HG02970 (cell line): Measurements from ENCODE around the gene MUC13.
A peak's percentile ranks its signal among the peaks of the same experiment; 100 is the strongest.

Experiments used
- ATAC-seq: cut with Tn5 transposase; IDR thresholded peaks from one replicate; pipeline ENCODE4 v1.9.1; 2021; ENCODE audit warnings: mild to moderate bottlenecking, moderate library complexity, moderate number of reproducible peaks; ENCODE audit not compliant: unreplicated experiment, low FRiP score

MUC13 gene

GRCh38 chr3:124904835-124905492 lies 29.6 kb downstream of the MUC13 start:
- ATAC-seq, result no peak

GRCh38 chr3:124903896-124904834 lies 30.4 kb downstream of the MUC13 start:
- no peak for ATAC-seq

- ATAC-seq, result no peak
Observed at GRCh38 chr3:124896824-124897526, 37.6 kb downstream of the MUC13 start.

- ATAC-seq, result no peak
Observed at GRCh38 chr3:124895756-124896155, 38.8 kb downstream of the MUC13 start.

GRCh38 chr3:124893526-124893925 lies 41.0 kb downstream of the MUC13 start:
- ATAC-seq, result no peak

GRCh38 chr3:124890573-124891190 lies 43.9 kb downstream of the MUC13 start:
- ATAC-seq, result no peak

GRCh38 chr3:124888482-124889441 lies 45.8 kb downstream of the MUC13 start:
- no peak for ATAC-seq

GRCh38 chr3:124887932-124888298 lies 46.6 kb downstream of the MUC13 start:
- no peak for ATAC-seq

- ATAC-seq, result peak; percentile 59
Observed at GRCh38 chr3:124887177-124887931, 47.2 kb downstream of the MUC13 start, which contains the start of gene ITGB5. Gene ITGB5 (minus strand): TSS chr3:124887365. CDS start chr3:124887000, 365 bp downstream.

- ATAC-seq, result peak; percentile 41
Observed at GRCh38 chr3:124886168-124887056, 48.1 kb downstream of the MUC13 start.

- no peak for ATAC-seq
Observed at GRCh38 chr3:124885466-124886167, 48.9 kb downstream of the MUC13 start.

GRCh38 chr3:124884474-124885101 lies 50.0 kb downstream of the MUC13 start:
- ATAC-seq, result no peak

- no peak for ATAC-seq
Observed at GRCh38 chr3:124883766-124884473, 50.6 kb downstream of the MUC13 start.

- no peak for ATAC-seq
Observed at GRCh38 chr3:124882816-124883747, 51.5 kb downstream of the MUC13 start.
